HUDEP-2 (cell line): ENCODE results near the gene LRTM2.

Experiments
- DNase-seq, 76 experiments: peaks; one replicate each; lab custom pipeline; 2025; ENCODE audit not compliant: unreplicated experiment in 76 of 76; lab: John Stamatoyannopoulos, UW

LRTM2 gene

GRCh38 chr12:1797011-1797901 is 23.1 kb upstream of the LRTM2 start:
- peak in 57 of 76 experiments; percentile 17 to 70 (median 53) for DNase-seq

GRCh38 chr12:1797991-1798640 is 22.2 kb upstream of the LRTM2 start:
- no peak for DNase-seq

GRCh38 chr12:1798641-1799020 is 21.7 kb upstream of the LRTM2 start:
- no peak for DNase-seq

- DNase-seq = no peak
These were observed 21.1 kb upstream of the LRTM2 start for GRCh38 chr12:1799051-1799881.

GRCh38 chr12:1799882-1800400 is 20.4 kb upstream of the LRTM2 start:
- no peak for DNase-seq

- DNase-seq = peak in 54 of 76 experiments; percentile 11 to 73 (median 44)
These were observed 19.7 kb upstream of the LRTM2 start for GRCh38 chr12:1800401-1801302.

GRCh38 chr12:1801303-1801975 is 18.9 kb upstream of the LRTM2 start:
- DNase-seq = no peak

GRCh38 chr12:1803736-1804135 is 16.6 kb upstream of the LRTM2 start:
- DNase-seq = peak in 1 of 76 experiments; percentile 18

GRCh38 chr12:1804545-1805332 is 15.6 kb upstream of the LRTM2 start:
- peak in 75 of 76 experiments; percentile 24 to 93 (median 81) for DNase-seq

- DNase-seq = no peak
These were observed 14.8 kb upstream of the LRTM2 start for GRCh38 chr12:1805441-1806081.

- peak in 75 of 76 experiments; percentile 23 to 84 (median 68) for DNase-seq
These were observed 13.9 kb upstream of the LRTM2 start for GRCh38 chr12:1806301-1807086.

GRCh38 chr12:1807087-1807860 is 13.1 kb upstream of the LRTM2 start:
- peak in 3 of 76 experiments; percentile 15 to 43 (median 29) for DNase-seq

GRCh38 chr12:1808036-1808797 is 12.1 kb upstream of the LRTM2 start:
- no peak for DNase-seq

- DNase-seq = no peak
These were observed 11.4 kb upstream of the LRTM2 start for GRCh38 chr12:1808798-1809480.

GRCh38 chr12:1809591-1810190 is 10.7 kb upstream of the LRTM2 start:
- peak in 9 of 76 experiments; percentile 6 to 27 (median 17) for DNase-seq
